GM20431 (cell line): ENCODE measurements around the gene ZSCAN30.

Experiments
- in situ Hi-C: fragments of 300-500 bp; cut with MseI, MboI; formaldehyde crosslinking; loops from one replicate; pipeline ENCODE4 v1.15.0; 2020; ENCODE audit warnings: low sequenced_read_pairs; ENCODE audit not compliant: unreplicated experiment

ZSCAN30 gene

GRCh38 chr18:35290094-35290735 is at the start of gene ZSCAN30:
ZSCAN30 (minus strand) TSS chr18:35290229; CDS start chr18:35264352, 25,877 bp downstream.
- in situ Hi-C loops, result no loop called here

GRCh38 chr18:35337286-35337685 is 47.3 kb upstream of the ZSCAN30 start:
- in situ Hi-C loops, result no loop called here

- in situ Hi-C loops, result no loop called here
Measured at GRCh38 chr18:35335866-35336265, 45.8 kb upstream of the ZSCAN30 start.

- in situ Hi-C loops, result no loop called here
Measured at GRCh38 chr18:35334821-35335220, 44.8 kb upstream of the ZSCAN30 start.

GRCh38 chr18:35334212-35334611 is 44.2 kb upstream of the ZSCAN30 start:
- in situ Hi-C loops, result no loop called here

- in situ Hi-C loops, result no loop called here
Measured at GRCh38 chr18:35331367-35332087, 41.5 kb upstream of the ZSCAN30 start.

GRCh38 chr18:35328868-35329267 is 38.8 kb upstream of the ZSCAN30 start:
- in situ Hi-C loops, result no loop called here

GRCh38 chr18:35326695-35327387 is 36.8 kb upstream of the ZSCAN30 start:
- in situ Hi-C loops, result no loop called here

- in situ Hi-C loops, result no loop called here
Measured at GRCh38 chr18:35324926-35325655, 35.1 kb upstream of the ZSCAN30 start.

- in situ Hi-C loops, result no loop called here
Measured at GRCh38 chr18:35322486-35323458, 32.7 kb upstream of the ZSCAN30 start.

- in situ Hi-C loops, result no loop called here
Measured at GRCh38 chr18:35311496-35311895, 21.5 kb upstream of the ZSCAN30 start.

- in situ Hi-C loops, result no loop called here
Measured at GRCh38 chr18:35306588-35307250, 16.7 kb upstream of the ZSCAN30 start.

GRCh38 chr18:35303610-35304009 is 13.6 kb upstream of the ZSCAN30 start:
- in situ Hi-C loops, result no loop called here

- in situ Hi-C loops, result no loop called here
Measured at GRCh38 chr18:35296060-35296459, 6.0 kb upstream of the ZSCAN30 start.

GRCh38 chr18:35291166-35291565 is 1.1 kb upstream of the ZSCAN30 start:
- in situ Hi-C loops, result no loop called here

GRCh38 chr18:35289727-35290093 is 319 bp downstream of the ZSCAN30 start:
- in situ Hi-C loops, result no loop called here

- in situ Hi-C loops, result no loop called here
Measured at GRCh38 chr18:35289293-35289692, 736 bp downstream of the ZSCAN30 start.

- in situ Hi-C loops, result no loop called here
Measured at GRCh38 chr18:35284841-35285240, 5.2 kb downstream of the ZSCAN30 start.
